Measurements from ENCODE around the gene PPP1R15A. TPM values are rescaled to one million over a fixed set of nuclear protein-coding genes. Genes with fewer than 3 reads are reported as not detected.

PPP1R15A gene
- total and polyA plus RNA-seq, 2 of the 8 experiments (the other 6 are each of a cell fraction or from before 2014, with no cell fraction given) = 4.1 to 14.0 TPM

DNA sequence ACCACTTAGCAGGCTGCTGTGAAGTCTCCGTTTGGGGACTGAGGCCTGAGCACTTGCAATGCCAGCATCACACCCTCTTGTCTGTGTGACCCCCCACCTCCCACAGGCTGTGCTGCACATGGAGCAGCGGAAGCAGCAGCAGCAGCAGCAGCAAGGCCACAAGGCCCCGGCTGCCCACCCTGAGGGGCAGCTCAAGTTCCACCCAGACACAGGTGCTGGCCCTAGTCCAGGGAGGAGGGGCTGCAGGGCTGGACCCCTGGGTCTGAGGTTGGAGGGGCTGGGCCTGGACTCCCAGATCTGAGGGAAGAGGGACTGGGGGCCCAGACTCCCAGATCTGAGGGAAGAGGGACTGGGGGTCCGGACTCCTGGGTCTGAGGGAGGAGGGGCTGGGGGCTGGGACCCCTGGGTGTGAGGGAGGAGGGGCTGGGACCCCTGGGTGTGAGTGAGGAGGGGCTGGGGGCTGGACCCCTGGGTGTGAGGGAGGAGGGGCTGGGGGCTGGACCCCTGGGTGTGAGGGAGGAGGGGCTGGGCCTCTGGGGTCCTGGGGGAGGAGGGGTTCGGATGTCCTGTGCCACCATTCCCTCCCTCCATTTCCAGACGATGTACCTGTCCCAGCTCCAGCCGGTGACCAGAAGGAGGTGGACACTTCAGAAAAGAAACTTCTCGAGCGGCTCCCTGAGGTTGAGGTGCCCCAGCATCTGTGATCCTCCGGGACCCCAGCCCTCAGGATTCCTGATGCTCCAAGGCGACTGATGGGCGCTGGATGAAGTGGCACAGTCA, 49.7 kb downstream of the PPP1R15A start:
- Histone ChIP-seq H3K14ac (ENCODE audit: insufficient read length) (no peak overlapping the region), H3K9ac (replicated peaks in 1 of 4; ENCODE audit: extremely low read depth in 1 of 4, low read depth in 3 of 4, low read length in 3 of 4) (no peak overlapping the region), H2BK120ac (replicated peaks; ENCODE audit: low read depth, low read length) (no peak overlapping the region), H2AK5ac (ENCODE audit: low read depth, low read length) (no peak overlapping the region), H3K4me2 (ENCODE audit: insufficient read depth in 1 of 2, low read depth in 2 of 2, low read length in 2 of 2) (no peak overlapping the region), H2BK15ac (ENCODE audit: low read length) (no peak overlapping the region), H2BK12ac (ENCODE audit: low read depth, low read length) (no peak overlapping the region), H3K23me2 (ENCODE audit: low read depth, low read length) (no peaks in the 10 kb centered on the region; the same call in 1 of the 2 replicates), H2BK20ac (ENCODE audit: low read length) (no peak overlapping the region), H3K36me3 (ENCODE audit: control insufficient read depth in 2 of 4, insufficient read depth in 4 of 4, low read length in 3 of 4) (peaks cover 0 to 35% (median 8%) of the 10 kb centered on the region in 4 experiments; a peak in 6 of 8 replicates), H3K27me3 (replicated peaks in 1 of 4; ENCODE audit: control insufficient read depth in 3 of 4, extremely low read depth in 1 of 4, insufficient read depth in 3 of 4, low read length in 3 of 4) (no peaks in the 10 kb centered on the region), H3K4me3 (ENCODE audit: extremely low read depth in 1 of 4, insufficient read depth in 2 of 4, low read depth in 3 of 4, low read length in 4 of 4) (no peak overlapping the region), H3K56ac (replicated peaks; ENCODE audit: insufficient read length, low read depth, low read length) (no peak overlapping the region), H4K5ac (ENCODE audit: insufficient read length, low read depth, low read length) (no peak overlapping the region), H4K20me1 (replicated peaks in 1 of 2; ENCODE audit: control insufficient read depth in 1 of 2, insufficient read depth in 2 of 2, low read length in 2 of 2) (peaks cover 0 to 4% of the 10 kb centered on the region in 2 experiments), H3K27ac (ENCODE audit: low read depth, low read length) (no peak overlapping the region), H3K79me2 (ENCODE audit: control insufficient read depth in 1 of 2, insufficient read depth in 2 of 2, low read length in 2 of 2) (no peaks in the 10 kb centered on the region), H2AFZ (ENCODE audit: low read length) (no peak overlapping the region), H3K18ac (ENCODE audit: extremely low read depth, low read length) (no peak overlapping the region), H4K8ac (ENCODE audit: extremely low read depth, insufficient read depth, low read length) (no peak overlapping the region), H3K79me1 (ENCODE audit: low read depth, low read length) (no peaks in the 10 kb centered on the region), H2BK5ac (ENCODE audit: low read depth, low read length) (no peak overlapping the region), H3K4me1 (replicated peaks in 1 of 4; ENCODE audit: control insufficient read depth in 3 of 4, insufficient read depth in 4 of 4, low read length in 3 of 4) (no peaks in the 10 kb centered on the region), H3K23ac (ENCODE audit: insufficient read length) (no peak overlapping the region), H3K4ac (replicated peaks; ENCODE audit: insufficient read length, low read depth, low read length) (no peak overlapping the region), H4K91ac (replicated peaks; ENCODE audit: insufficient read length, low read length) (no peak overlapping the region), H3K9me3 (ENCODE audit: insufficient read depth in 2 of 2, low read depth in 1 of 2, low read length in 1 of 2) (no peaks in the 10 kb centered on the region)
- DNase-seq (ENCODE audit: low read depth in 1 of 2, low spot score in 2 of 2) (no peak), FAIRE-seq (no peak)
- 85% methylated on average over 9 of the region's 12 CpGs; no CpG with 5 or more reads in 1 of the 2 experiments for WGBS, 2 experiments (ENCODE audit: extremely low coverage in 1 of 2, insufficient coverage in 1 of 2, insufficient read length in 1 of 2, insufficient replicate concordance in 2 of 2, low coverage in 1 of 2, low lambda C conversion rate in 2 of 2, missing lambda C conversion rate in 1 of 2)
- ChIA-PET POLR2A (ENCODE audit: partially characterized antibody) (interaction anchor here (0.6 to 6.7 kb wide), 6 partner anchors 11 to 44 kb away, joined by 3 to 29 read pairs (median 4); partner anchors contain the start of genes BAX and FTL), CTCF (ENCODE audit: partially characterized antibody) (interaction anchor here (0.6 to 1.2 kb wide), 3 partner anchors 11 to 65 kb away, joined by 3 to 4 read pairs (median 3); no protein-coding TSS in a partner anchor)
- no peak for TF ChIP-seq SP1 (IDR thresholded peaks at IDR 0.05; ENCODE audit: low read depth, low read length)
- TF ChIP-seq RNF2 (IDR thresholded peaks at IDR 0.05; ENCODE audit: borderline replicate concordance, low read depth, low read length, missing control alignments, poor library complexity, severe bottlenecking) = no peak

Measured in H1 (cell line).